Activated CD4-positive, alpha-beta T cell treated with anti-CD3 and anti-CD28 coated beads, Interleukin-2, amount 50 U/mL, for 4 hours (primary cell): ENCODE results near the gene RBM4.

Experiments
- DNase-seq, 2 experiments: peaks; one replicate each; pipeline ENCODE4 v3.0.0-alpha.2; 2020

Gene RBM4

GRCh38 chr11:66659763-66660162, 21.3 kb downstream of the RBM4 start:
- no peak for DNase-seq

DNA sequence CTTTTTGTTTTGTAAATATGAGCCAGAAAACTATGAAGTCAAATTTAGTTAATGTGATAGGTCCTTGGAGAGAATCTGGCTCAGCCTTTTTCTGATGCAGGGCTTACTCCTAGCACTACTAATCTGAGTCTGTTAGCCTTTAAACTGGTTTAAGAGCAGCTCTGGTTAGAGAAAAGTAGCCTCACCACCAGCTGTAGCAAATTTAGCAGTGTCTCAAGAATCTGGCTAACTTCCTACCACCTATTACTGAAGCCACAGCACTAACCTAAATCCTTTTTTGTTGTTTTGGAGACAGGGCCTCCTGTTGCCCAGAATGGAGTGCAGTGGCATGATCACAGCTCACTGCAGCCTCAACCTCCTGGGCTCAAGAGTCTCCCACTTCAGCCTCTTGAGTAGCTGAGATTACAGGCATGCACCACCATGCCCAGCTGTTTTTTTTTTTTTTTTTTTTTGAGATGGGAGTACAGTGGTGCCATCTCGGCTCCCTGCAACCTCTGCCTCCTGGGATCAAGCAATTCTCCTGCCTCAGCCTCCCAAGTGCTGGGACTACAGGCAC, 25.3 kb downstream of the RBM4 start:
- no peak for DNase-seq

DNA sequence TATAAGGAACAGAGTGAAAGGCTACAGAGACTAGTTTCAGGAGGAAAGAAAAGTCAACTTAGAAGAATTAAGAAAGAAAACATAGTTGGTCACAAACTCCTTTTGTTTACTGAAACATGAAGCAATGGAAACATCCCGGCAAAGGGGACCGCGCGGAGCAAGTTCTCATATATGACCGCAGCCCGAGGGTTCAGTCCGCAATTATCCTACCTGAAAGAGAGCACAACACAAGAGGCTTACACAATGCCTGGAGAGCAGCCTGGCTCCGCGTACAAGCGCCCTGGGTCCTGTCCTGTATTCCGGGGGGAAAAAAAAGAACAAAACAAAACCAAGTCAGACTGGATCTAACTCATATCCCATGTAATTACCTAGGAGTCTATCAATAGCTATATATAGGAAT, 26.9 kb downstream of the RBM4 start:
- DNase-seq = no peak

- DNase-seq = no peak
Observed at GRCh38 chr11:66670816-66671215, 32.3 kb downstream of the RBM4 start.

DNA sequence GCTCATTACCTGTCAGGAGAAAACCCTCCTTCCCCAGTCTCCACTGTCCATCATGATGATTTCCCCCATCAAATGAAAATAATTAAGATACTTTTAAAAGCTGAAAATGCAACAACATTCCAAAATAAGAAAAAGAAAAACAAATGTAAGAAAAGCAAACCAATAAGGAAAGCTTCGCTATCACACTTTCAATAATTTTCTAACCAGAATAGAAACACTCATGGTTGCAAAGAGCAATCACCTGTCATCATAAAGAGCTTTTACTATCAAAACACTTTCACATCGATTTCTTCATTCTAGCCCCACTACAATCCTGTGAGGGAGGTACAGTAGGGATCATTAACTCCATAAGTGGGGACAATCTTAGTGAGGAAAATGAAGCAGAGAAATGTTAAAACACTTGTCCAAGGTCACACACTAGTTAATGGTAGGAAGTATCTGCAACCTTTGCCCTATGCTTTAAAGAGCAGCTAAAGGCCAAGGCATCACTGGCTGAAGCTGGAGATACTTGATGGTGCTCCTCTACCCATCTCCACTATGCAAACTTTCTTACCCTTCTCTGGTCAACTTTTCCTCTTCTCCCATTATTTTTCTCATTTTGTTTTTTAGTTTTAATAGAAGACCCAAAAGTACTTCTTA, 36.6 kb downstream of the RBM4 start:
- no peak for DNase-seq

GRCh38 chr11:66676282-66676919, 37.9 kb downstream of the RBM4 start:
- DNase-seq = no peak

GRCh38 chr11:66676931-66677598, 38.6 kb downstream of the RBM4 start:
- no peak for DNase-seq

- peak; percentile 89 to 90 for DNase-seq
Observed at GRCh38 chr11:66677599-66678375, 39.3 kb downstream of the RBM4 start, which contains the start of gene RBM4B. Gene RBM4B, minus strand, starts transcription at chr11:66677887. Its CDS starts 808 bp downstream, at chr11:66677079.

DNA sequence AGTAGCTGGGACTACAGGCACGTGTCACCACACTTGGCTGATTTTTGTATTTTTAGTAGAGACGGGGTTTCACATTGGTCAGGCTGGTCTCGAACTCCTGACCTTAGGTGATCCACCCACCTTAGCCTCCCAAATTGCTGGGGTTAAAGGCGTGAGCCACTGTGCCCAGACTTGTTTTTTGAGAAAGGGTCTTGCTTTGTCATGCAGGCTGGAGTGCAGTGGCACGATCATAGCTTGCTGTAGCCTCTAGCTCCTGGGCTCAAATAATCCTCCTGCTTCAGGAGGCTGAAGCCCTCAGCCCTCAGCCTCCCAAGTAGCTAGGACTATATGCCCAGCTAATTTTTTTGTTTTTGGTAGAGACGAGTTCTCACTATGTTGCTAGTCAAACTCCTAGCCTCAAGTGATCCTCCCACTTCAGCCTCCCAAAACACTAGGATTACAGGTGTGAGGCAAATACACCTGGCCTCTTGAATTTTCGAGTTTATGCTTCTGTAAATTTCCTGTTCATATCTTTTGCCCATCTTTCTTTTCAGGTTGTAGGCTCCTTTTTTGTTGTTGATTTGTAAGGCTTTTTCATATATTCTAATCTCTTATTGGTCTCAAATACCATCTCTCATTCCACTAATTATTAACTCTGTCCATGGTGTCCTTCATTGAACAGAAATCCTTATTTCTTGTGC, 42.6 kb downstream of the RBM4 start:
- no peak for DNase-seq

GRCh38 chr11:66683877-66684276, 45.4 kb downstream of the RBM4 start:
- DNase-seq = no peak

GRCh38 chr11:66684635-66685034, 46.1 kb downstream of the RBM4 start:
- no peak for DNase-seq

DNA sequence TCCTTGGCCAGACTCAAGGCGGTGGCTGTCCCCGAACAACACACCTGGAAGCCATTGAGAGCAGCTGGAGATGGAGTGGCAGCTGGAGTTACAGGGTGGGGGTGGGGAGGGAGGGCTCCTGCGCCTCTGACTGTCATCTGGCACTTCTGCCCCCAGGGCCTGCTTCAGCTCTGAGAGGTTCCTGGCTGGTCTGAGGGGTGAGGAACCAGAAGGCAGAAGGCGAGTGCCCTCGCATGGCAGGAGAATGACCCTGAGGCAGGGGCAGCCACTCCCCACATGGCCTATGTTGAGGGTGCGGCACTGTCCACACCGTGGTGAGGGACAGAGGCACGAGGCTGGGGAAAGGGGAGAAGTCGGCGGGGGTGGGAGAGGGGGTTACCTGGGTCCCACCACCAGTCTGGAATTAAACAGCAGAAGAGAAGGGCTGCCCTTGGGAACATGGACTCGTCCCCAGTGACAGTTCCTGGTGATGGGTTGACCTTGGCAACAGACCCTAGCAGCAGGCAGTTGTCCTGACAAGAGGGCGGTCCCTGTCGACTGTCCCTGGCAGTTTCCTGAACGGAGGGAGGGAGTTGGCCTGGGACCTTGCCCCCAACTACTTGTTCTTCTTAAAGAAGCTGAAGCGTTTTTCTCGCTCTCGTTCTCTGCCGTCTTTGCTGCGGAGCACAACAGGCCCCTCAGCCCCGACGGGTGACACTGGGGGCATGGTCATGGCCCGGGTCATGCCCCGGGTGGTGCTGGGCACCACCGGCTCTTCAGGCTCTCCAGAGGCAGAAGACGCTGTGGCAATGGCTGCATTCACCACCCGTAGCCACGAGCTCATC, 47.0 kb downstream of the RBM4 start:
- no peak for DNase-seq

DNA sequence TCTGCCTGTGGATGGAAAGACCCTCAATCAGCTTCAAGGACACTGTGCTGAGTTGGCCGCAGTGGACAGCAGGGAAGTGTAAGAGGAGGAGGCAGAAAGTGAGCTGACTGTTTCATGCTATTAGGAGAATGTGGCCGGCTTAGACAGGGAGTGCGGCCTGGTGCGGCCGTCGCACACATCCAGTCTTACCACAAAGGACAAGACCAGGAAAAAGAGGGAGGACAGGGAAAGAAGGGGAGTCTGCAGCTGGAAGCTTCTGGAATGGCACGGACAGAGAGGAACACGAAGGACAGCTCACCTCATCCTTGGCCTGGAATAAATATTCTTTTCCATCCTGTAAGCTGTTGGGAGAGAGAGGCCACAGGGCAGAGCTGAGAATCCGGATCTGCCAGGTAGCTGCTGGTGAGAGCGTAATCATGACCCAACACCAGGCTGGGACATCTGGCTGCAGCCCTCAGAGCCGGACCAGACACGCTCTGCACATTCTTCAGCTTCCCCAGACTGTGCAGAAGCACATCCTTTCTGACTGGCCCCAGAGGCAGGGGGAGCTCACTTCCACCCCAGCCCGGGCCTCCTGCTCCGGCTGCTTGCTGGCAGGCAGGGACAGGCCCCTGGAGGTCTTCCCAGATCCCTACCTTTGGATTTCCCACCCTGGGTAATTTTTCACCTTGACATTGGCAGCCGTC, 47.7 kb downstream of the RBM4 start:
- no peak for DNase-seq

DNA sequence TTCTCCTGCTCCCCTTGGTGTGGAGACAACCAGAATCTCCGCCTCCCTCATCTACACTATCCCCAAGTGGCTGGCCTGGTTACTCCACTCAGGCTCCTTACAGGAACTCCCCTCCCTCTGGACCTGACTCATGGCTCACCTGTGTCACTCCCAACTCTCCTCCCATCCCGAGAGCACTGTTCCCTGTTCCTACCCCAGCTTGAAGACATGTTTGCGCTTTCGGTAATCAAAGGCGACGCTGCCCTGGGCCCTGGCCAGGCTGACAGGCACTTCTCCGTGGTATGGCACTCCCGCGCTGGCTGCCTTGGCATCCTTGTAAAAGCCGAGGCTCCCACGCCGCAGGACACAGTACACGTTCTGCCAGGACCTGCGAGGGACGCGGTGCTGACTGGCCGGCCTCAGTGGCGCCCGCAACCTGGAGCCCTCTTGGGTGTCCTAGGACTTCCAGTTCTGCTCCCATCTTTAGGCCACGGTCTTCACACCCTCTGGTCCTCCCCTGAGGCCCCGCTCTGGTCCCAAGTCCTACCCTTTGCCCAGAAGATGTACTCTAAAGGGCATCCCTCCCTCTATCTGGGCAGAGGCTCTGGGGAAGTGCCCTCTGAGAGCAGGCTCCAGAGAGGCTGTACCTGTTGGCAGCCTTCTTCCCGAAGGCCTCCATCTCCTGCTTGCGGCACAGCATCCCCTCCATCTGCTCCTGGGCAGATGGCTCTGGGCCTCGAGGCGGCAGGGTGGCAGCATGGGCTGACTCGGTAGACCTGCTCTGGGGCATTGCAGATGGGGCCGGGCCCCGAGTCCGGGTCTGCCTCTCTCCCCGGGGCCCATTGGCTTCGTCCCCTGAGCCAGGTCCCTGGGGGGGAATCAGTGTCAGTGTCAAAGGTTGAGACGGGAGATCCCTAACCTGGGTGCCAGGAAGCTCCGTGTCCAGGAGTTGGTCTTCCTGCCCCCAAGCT, 48.6 kb downstream of the RBM4 start:
- no peak for DNase-seq

DNA sequence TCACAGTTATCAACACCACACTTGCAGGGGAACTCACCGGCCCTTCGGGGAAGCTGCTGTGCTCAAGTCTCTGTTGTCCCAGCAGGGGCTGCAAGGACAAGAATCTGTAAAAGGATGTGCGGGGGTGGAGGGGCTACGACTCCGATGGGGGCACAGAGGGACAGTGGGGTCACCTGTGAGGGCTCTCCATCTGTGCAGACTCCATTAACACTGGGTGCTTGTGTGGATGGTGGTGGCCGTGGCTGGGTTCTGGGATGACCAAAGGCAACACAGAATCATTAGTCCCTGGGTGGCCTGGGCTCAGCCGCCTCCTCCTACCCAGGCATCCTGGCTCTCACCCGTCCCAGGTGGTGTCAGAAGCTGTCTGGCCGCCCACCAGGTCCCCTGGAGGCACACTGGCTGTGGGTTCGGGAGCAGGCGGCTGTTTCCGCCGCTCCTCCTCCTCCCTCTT, 49.4 kb downstream of the RBM4 start:
- DNase-seq = no peak

DNA sequence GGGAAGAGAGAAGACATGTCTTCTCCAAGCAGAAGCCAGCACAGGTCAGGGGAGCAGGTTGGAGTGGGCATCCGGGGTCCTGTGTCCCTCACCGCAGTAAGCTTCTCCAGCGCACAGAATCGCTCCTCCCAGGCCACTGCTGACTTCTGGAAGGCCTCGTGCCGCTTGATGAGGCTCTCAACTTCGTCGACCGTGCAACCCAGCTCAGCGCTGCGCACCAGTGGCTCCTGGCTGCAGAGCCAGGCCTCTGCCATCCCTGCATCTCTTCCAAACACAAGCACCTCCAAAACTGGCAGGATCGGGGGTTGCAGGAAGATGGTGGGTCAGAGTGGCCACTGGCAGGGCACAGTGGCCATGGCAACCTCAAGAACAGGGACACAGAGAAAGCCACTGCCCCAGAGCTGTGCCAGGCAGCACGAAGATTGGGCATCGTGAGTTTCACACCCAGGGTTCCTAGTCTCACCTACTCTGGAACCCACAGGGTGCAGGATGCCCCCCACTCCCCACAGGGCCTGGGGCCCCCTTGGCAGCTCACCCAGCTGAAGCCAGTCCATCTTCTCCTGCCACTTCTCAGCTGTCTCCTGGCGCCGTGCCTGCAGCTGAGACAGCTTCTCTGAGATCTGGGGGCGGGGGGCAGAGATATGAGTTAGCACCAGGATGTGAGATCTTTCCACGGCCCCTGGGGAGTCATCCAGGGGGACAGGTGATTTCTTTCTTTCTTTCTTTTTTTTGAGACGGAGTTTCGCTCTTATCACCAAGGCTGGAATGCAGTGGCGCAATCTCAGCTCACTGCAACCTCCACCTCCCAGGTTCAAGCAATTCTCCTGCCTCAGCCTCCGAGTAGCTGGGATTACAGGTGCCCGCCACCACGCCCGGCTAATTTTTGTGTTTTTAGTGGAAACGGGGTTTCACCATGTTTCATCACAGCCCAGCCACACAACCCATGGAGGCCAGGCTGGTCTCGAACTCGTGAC, 50.3 kb downstream of the RBM4 start:
- DNase-seq = no peak

DNA sequence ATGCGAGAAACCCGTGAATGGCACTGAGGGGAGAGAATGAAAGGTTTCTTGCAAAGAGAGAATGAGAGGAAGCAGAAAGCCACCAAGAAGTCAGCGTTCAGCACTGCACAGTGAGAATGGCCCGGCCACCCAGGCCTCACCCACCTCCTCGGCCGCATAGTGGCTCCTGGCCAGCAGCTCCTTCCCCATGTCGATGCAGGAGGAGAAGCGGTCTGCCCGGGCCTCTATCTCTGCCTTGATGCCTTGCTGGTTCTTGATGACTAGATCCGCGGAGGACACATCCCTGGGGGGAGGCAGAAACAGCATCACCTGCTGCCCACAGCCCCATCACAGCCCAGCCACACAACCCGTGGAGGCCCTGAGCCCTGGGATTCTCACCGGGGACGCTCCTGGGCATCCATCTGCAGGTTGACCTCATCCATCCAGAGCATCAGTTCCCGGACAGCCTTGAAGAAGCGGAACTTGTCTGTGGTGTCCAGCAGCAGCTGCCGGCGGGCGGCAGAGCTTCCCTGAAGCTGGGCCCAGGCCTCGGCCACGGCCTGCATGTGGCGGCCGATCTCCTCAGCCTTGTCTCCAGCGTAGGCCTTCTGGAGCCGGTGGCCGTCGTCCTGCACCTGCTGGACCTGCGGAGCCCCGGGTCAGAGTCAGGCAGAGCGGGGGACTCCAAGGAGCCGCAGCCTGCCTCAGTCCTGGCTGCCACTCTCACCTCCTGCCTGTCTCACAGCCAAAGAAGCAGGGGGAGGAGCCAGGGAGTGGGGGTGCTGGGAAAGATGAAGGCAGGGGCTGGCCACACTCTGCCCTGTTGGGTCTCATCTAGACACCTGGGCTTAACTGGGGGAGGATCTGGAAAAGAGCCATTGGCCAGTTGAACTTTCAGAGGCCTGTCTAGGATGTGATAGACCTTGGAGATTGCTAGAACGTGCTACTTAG, 51.4 kb downstream of the RBM4 start:
- no peak for DNase-seq
